NCI-H2107 treated with DMSO at 0.1 percent for 48 hours (cell line): ENCODE results near the gene CCDC174.
"Not testable (repeated sequence)": the region's sequence is repeated elsewhere in the genome, so short reads cannot be mapped to it uniquely, and the experiment has no call there.

Source experiments
- DNase-seq: peaks from one replicate; lab custom pipeline; 2025; ENCODE audit not compliant: unreplicated experiment; lab: John Stamatoyannopoulos, UW

The CCDC174 gene

DNA sequence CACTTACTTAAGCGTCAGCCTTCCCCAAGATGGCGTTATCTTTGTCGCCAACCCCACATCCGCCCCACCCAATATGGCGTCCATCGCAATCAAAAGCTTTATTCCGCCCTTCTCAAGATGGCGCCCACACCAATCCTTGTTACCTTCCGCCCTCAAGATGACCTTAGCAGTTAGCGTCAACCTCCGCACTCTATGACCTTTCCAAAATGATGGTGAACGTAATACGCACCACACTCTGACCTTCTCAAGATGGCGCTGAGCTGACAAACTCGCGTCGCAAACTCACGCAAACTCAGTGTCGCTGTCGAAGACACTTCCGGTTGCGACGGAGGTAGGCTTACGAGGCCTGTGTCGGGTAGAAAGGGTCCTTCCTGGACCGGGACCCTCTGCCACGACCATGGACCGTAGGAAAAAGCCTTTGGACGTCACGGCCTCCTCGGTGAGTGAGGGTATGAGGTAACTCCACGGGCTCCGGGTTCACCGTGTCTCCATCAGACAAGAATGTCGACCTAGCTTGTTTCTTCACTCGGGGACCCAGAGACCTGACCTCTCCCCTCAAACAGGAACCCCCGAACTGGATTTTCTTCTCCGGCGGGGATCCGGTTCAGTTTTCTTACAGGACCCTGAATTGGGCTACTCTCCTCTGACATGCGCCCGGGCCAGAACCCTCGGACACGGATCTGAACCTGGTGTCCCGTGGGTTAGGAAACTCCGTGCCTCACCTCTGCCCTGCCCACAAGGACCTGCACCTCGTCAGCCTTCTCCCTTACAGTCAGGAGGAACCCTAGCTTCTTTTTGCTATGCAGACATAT, at the start of gene CCDC174:
CCDC174 (plus strand) TSS at position 323 of the 812 bp plus-strand sequence; CDS start at position 398, 75 bp downstream.
- peak; percentile 95 for DNase-seq

- no peak for DNase-seq
These were observed 49.4 kb upstream of the CCDC174 start for GRCh38 chr3:14602006-14602803.

DNA sequence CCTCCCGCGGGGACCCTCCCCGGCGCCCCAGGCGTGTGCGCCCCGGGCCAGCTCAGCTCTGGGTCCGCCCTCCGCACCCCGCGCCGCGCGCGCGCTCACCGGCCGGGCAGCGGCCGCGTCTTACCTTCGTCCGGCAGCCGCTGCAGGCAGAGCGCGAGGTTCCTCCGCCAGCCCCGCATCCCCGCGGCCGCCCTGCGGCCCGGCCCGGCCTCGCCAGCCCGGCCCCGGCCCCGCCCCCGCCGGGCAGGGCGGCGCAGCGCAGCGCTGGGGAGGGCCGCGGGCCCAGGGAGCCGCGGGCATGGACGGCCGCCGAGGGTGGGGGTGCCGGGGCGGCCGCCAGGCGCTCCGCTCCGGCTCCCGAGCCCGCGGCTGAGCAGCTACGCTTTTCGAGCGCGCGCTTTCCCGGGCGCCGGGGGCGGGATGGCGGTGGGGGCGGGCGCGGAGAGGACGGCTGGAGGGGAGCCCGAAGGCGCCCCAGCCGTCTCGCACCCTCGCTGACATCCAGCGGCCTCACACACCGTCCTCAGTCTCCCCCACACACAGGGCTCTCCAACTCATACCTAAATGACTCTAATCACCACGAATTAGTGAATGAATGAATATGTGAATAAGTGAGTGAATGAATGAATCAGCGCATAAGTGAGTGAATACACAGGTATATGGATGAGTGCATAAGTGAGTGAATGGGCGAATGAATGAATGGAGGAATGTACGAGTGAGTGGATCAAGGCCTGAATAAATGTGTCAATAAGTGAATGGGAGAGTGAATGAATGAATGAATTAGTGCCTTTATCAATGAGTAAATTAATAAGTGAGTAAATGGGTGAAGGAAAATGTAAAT, 48.5 kb upstream of the CCDC174 start:
- no peak for DNase-seq

GRCh38 chr3:14605067-14605466, 46.5 kb upstream of the CCDC174 start:
- no peak for DNase-seq

GRCh38 chr3:14605744-14606143, 45.8 kb upstream of the CCDC174 start:
- no peak for DNase-seq

GRCh38 chr3:14606669-14607339, 44.8 kb upstream of the CCDC174 start:
- DNase-seq = no peak

DNA sequence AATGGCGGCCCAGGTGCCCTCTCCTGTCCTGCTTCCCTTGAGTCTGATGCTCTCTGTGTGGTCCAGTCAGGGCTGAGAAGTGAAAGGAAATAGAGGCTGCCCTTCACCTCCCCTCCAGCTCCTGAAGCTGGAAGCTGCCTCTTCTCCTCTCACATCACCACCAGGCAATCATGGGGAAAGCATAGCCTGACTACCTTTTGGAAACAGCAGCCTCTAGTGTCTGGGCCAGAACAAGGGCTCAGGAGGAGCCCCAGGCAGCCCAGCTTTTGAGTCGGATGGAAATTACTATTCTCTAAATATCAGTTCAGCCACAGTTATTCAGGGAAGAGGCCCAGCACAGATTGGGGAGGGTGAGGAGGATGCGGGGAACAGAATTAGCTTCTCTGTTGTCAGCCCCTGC, 43.3 kb upstream of the CCDC174 start:
- DNase-seq = no peak

GRCh38 chr3:14609058-14609457, 42.5 kb upstream of the CCDC174 start:
- DNase-seq = not testable (repeated sequence)

- DNase-seq = no peak
These were observed 42.1 kb upstream of the CCDC174 start for GRCh38 chr3:14609506-14609905.

- no peak for DNase-seq
These were observed 41.6 kb upstream of the CCDC174 start for GRCh38 chr3:14609941-14610340.

GRCh38 chr3:14614189-14614588, 37.4 kb upstream of the CCDC174 start:
- DNase-seq = no peak

GRCh38 chr3:14614862-14615261, 36.7 kb upstream of the CCDC174 start:
- no peak for DNase-seq

DNA sequence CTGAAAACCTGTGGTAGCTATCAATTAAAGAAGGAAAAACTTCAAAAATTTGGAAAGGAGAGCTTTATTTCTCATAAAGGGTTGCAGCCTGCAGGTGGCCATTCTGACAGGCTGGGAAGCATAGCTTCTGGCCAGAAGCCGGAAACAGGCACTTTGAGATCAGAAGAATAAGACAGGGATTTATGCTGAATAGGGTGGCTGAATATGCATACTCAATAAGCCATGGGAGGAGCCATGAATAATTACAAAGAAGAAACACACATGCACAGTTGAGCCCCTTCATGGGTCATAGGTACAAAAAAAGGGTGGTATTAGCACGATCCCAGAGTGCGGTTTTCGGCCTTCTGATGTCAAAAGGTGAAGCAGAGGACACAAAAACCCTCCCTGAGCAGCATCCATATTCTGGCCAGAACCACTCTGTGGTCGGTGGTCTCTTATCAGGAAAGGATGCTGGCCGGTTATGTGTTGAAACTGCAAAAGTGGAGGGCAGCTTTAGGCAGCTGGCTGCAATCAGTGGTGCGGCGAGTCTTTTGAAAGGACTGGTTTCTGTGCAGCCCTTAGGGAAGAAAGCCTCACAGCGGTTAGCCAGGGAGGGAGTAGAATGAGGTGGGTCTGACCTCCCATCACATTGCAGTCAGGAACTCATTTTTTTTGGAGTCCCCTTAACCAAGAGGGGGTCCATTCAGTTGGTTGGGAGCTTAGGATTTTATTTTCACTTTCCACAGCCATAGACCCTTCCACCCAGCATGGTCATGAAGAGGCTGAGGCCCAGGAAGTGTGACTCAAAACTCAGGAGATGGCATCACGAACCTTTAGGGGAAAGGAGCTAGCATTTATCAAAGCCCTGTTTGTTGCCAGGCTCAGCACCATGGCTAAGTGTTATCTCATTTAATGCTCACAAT, 34.7 kb upstream of the CCDC174 start:
- DNase-seq = no peak

GRCh38 chr3:14617508-14618023, 34.0 kb upstream of the CCDC174 start:
- no peak for DNase-seq

- no peak for DNase-seq
These were observed 32.0 kb upstream of the CCDC174 start for GRCh38 chr3:14619605-14620004.

- no peak for DNase-seq
These were observed 31.1 kb upstream of the CCDC174 start for GRCh38 chr3:14620512-14620911.

DNA sequence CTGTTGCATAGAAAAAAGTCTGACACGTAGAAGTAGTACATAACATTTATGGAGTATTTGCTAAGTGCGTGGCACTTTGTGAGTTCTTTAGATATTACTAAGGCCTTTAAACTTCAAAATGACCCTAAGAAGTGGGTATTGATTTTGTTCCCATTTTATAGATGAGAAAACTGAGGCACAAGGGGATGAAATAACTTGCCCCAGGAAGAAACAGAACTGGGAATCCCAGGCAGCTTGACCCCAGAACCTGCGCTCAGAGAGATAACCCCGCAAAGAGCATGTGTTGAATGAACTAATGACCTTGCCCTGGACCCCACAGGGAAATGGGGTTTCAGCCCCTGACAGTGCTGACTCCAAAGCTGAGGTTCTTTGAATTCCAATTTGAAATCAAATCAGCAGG, 30.5 kb upstream of the CCDC174 start:
- no peak for DNase-seq

DNA sequence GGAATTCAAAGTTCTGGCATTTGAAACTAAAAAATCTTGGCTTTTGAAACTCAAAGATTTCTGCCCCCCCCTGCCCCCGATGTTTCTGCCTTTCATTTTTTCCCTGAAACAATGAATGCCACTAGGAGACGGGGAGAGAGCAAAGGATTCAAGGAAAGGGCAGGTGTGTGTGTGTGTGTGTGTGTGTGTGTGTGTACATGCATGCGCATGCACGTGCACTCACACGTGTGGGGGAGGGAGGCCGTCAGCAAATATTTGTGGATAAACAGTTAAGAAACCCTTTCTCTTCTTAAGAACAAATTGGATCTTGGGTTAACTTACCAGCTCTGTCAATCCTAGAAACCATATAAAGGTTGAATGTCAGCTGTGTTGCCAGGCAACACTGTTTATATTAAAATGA, 29.2 kb upstream of the CCDC174 start:
- DNase-seq = no peak

DNA sequence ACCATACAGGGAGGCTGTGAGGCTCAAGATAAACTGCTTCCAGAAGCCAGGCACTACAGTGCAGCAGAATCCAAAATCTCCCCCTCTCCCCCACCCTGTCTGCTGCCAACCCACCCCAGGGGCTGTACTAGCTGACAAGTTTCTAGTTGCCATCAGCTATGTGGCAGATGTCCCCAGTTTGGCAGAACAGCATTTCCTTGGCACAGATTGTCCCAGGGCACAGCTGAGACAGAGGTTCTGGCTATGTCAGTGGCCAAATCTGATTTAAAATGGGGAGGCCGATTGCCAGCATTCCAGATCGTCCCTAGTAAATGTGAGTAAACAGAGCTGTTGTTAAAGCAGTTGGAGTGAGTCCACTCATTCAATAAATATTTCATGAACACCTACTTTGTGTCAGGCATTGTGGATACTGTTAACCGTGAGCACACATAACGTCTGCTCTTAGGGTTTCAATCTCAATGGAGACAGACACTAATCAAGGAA, 28.0 kb upstream of the CCDC174 start:
- DNase-seq = no peak
